Measurements from ENCODE around the gene TIMM22.

TIMM22 gene

GRCh38 chr17:1002771-1003555 is 6.0 kb downstream of the TIMM22 start:
- DNase-seq: no peak

DNA sequence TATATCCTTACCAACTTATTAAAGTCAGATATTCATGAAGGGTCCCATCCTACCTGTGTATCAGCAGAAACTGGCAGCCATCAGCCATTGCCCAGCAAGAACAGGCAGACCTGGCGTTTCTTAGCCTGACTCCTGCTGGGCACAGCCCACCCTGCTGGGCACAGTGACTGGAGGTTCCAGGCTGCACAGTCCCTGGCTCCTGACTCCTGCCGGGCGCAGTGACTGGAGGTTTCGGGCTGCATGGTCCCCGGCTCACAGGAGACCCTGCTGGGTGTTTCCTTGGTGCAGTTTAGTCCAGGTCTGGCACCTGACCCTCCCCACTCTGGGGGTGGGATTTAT is 6.7 kb downstream of the TIMM22 start:
- DNase-seq: no peak

DNA sequence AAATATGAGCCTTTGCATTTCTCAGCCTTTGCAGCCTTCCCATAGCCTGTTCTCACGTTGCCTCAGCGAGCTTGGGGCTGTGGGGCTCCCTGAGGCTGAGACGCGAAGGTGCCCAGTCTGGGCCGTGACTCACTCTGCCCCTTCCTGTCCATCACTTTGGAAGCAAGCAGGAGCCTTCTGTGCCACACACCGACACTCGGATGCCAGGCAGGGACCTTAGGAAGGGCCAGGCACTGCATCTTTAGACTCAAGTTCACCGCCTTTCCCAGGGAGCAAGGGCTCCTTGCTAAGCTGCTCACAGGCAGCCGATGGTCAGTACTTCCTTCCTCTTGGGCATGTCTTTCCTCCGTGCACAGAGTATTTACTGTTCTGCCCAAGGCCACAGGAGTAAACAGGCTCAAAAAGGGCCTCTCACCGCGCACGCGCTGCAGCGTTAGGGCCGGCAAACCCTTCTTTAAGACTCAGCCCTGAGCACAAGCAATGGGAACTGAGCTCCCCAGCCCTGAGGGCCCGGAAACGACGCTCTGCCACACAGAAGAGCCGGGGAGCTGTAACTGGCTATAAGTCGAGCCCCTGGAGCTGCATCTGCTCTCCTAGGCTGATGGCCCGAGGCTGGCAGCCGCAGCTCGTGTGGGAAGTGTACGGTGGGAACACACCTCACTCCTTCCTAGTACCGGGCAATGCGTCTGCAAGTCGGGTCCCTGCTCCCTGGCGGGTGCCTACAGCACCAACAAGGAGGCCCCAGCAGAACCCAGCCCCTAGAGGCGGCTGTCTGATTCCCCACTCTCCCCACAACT is 7.2 kb downstream of the TIMM22 start:
- no peak for DNase-seq

DNA sequence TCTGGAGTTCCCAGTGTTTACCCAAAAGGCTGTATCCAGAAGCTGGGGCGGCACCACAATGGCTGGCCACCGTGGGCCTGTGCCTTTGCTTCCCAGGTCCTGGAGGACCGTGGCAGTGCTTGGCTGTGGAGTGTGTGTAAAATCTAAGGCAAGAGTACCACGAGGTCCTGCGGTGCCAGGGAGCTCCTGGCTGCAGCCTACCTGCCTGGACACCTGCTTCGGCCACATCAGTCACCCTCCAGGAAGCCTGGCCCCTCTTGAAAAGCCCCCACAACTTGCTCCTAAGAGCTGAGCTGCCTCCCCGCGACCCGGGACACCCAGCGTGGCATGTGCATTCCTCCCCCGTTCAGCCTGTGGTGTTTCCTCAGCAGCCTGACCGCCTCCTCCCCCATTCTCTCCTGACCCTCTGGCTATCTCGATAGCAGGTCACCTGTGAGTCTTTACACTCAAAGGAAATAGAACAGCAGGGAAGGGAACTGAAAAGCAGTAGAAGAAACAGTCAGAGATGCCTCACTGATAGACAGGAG is 7.9 kb downstream of the TIMM22 start:
- no peak for DNase-seq

DNA sequence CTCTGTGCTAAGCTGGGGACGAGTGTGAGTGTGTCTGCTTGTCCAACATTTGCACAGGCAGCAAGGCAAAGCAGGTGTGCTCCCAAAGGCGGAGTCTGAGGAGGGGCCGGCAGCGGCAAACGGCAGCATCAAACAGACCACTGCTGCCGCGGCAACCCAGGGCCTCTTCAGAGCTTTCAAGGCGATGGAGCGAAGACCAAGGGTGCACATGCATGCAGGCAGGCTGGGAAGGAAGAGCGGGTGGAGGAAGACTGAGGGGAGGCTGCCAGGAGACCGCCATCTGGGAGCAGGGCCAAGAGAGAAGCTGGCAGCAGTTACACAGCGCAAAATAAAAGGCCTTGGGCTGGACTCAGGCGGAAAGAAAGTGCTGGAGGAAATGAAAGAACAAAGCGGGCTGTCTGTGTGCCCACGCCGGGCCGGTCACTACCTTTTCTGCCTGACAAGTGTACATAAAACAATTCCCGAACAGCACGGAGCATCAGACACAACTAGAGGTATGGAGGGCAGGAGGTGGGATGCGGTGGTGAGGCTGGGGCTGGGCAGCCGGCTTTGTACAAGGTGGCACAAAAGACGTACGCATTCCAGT is 8.5 kb downstream of the TIMM22 start:
- DNase-seq: no peak

GRCh38 chr17:1006054-1006453 is 9.1 kb downstream of the TIMM22 start:
- no peak for DNase-seq

GRCh38 chr17:1007310-1008007 is 10.5 kb downstream of the TIMM22 start:
- no peak for DNase-seq

- no peak for DNase-seq
Observed at GRCh38 chr17:1008008-1008761, 11.3 kb downstream of the TIMM22 start.

DNA sequence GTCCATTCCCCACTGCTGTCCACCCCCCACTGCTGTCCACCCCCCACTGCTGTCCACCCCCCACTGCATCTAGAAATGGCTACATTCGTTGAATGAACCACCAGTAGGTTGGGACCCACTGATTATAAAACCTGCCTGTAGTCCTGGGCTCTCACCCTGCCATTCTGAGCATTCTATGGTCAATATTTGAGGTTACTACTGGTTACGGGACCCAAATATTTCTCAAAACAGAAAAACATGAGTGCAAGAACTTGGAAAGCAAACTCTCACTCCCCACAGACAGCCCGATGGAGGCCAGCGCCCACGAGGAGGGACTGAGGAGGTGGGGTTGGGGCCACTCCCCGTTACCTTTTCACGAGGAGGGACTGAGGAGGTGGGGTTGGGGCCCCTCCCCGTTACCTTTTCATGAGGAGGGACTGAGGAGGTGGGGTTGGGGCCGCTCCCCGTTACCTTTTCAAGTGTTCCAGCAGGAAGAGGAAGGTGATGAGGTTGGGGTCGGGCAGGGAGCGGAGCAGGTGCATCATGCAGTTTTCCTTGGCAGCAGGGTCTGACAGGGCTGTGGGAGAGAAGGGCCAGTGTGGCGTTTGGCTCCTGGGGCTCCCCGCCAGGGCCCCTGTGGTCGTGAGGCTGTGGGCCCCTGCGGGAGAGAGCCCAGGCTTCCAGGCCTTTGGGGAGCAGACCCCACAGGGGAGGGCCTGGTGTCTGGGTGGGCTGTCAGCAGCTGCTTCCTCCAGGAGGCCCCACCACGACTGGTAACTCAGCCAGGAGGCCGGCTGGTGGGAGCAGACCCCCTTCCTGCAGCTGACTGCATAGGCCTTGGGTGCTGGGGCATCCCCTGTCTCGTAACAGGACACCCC is 12.5 kb downstream of the TIMM22 start:
- DNase-seq: no peak

GRCh38 chr17:1010086-1010450 is 13.1 kb downstream of the TIMM22 start:
- DNase-seq: no peak

DNA sequence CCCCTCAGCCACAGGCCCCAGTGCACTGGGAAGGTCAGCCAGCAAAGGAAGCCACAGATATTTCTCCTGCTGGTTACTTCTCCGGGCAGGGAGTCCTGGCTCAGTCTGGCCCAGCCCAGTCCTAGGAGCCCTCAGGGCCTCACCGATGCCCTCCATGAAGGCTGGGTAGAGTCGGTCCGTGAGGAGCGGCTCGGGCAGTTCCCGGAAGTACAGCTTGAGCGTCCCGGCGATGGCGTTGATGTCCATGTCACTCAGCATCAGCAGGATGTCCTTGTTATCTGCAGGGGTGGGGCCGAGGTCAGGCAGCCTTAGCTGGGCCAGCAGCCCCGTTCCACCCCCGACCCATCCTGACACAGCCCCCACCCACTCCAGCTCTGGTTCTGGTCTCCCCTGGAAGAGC is 13.7 kb downstream of the TIMM22 start:
- no peak for DNase-seq

- DNase-seq: no peak
Observed at GRCh38 chr17:1011138-1011537, 14.2 kb downstream of the TIMM22 start.

DNA sequence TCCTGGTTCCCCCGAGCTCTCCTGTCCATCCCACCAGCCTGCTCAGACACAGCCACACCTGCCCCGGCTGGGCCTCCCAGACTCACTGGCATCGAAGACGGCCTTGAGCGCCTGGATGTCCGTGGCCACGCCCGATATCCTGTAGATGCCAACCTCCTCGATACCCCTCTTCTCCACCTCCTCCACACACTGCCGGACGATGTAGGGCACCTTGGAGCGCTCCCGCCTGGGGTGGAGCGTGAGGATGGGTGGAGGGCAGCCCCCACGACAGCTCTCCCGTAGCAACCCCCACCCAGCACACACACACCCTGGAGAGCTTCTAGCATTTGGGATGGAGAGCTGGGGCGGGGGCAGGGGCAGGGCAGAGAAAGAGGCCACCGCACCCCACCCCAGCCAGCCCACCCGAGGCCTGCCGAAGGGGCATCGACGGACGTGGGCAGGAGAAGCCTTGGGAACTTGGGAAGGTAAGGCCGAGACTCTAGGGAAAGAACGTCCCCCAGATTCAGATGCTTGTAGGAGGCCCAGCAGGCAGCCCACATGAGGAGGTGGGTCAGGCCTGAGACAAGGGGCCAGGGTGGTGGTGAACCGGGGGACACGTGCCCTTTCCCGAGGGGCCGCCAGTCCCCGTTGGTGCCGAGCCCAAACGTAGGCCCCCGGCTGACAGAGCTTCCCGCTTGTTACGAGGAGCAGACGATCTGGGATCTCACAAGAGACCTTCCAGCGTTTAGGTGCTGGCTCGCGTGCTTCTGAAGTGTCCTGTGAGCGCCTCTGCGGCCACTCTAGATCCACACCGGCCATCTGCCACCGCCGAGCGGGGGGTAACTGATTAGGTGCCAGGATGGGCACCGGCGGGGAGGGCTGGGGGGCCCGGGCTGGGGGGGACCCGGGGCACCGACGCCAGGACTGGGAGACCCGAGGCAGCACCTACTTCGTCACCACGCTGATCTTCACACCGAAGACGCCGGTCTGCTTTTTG is 15.1 kb downstream of the TIMM22 start:
- no peak for DNase-seq

GRCh38 chr17:1012823-1013728 is 16.1 kb downstream of the TIMM22 start:
- no peak for DNase-seq

DNA sequence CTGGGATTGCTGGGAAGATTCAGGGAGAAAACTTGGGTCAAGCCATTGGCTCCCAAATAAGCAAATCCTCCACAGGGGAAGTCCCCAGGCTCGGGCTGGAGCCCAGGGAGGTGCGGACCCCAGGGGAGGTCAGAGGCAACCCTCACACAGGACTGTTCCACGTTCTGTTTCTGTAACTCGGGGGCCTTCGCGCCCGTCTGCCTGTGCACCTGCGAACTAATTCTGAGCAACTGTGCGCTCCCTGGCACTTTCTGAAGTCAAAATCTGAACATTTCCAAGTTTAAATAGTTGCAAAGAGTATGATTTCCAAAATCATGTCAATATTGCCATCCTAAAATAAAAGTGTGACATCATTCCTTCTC is 16.8 kb downstream of the TIMM22 start:
- no peak for DNase-seq

GRCh38 chr17:1018547-1018946 is 21.6 kb downstream of the TIMM22 start:
- DNase-seq: no peak

- no peak for DNase-seq
Observed at GRCh38 chr17:1019451-1019850, 22.5 kb downstream of the TIMM22 start.

GRCh38 chr17:1021147-1021546 is 24.2 kb downstream of the TIMM22 start:
- no peak for DNase-seq

Measured in stimulated activated CD4-positive, alpha-beta T cell treated with anti-CD3 and anti-CD28 coated beads, Interleukin-4, amount 100 ng/mL, for 4 hours (primary cell).